Renal cortex interstitium (tissue), 11 donors: ENCODE results near the gene OLIG1. TPM values are rescaled to one million over a fixed set of nuclear protein-coding genes. Genes with fewer than 3 reads are reported as not detected.
A peak's percentile ranks its signal among the peaks of the same experiment; 100 is the strongest.

Experiments used
- DNase-seq, 11 donors: peaks; one replicate each; pipeline ENCODE4 v3.0.0-alpha.2; 2013; ENCODE audit warnings: low read depth in 9 of 11, low spot score in 4 of 11; ENCODE audit errors: extremely low read depth in 1 of 11
- polyA plus RNA-seq, 3 donors: library from polyadenylated mRNA; unstranded; fragments of 120-200 nt; gene quantifications; one replicate each; pipeline ENCODE4 v1.2.1, GENCODE V29; 2013; ENCODE audit not compliant: insufficient read length in 3 of 3

OLIG1 gene
- polyA plus RNA-seq, 3 donors, result 0.11 to 0.90 (median 0.41) TPM

GRCh38 chr21:33055991-33056390, 13.9 kb upstream of the OLIG1 start:
- no peak for DNase-seq

- DNase-seq, result no peak
Measured at GRCh38 chr21:33057385-33057940, 12.5 kb upstream of the OLIG1 start.

GRCh38 chr21:33058527-33058926, 11.4 kb upstream of the OLIG1 start:
- no peak for DNase-seq

- no peak for DNase-seq
Measured at GRCh38 chr21:33058957-33059356, 11.0 kb upstream of the OLIG1 start.

- no peak for DNase-seq
Measured at GRCh38 chr21:33059380-33059841, 10.5 kb upstream of the OLIG1 start.

- DNase-seq, result no peak
Measured at GRCh38 chr21:33061233-33061632, 8.7 kb upstream of the OLIG1 start.

GRCh38 chr21:33063375-33063883, 6.5 kb upstream of the OLIG1 start:
- DNase-seq, result no peak

GRCh38 chr21:33063907-33064622, 5.9 kb upstream of the OLIG1 start:
- no peak for DNase-seq

GRCh38 chr21:33064623-33065390, 5.1 kb upstream of the OLIG1 start:
- DNase-seq, result no peak

- DNase-seq, result no peak
Measured at GRCh38 chr21:33067043-33067442, 2.9 kb upstream of the OLIG1 start.

- no peak for DNase-seq
Measured at GRCh38 chr21:33067457-33067856, 2.5 kb upstream of the OLIG1 start.

- DNase-seq, result no peak
Measured at GRCh38 chr21:33069243-33069642, 698 bp upstream of the OLIG1 start.

- no peak for DNase-seq
Measured at GRCh38 chr21:33069645-33069993, 322 bp upstream of the OLIG1 start.

GRCh38 chr21:33070744-33070997, 730 bp downstream of the OLIG1 start:
- DNase-seq, result no peak

GRCh38 chr21:33070998-33071769, 1.2 kb downstream of the OLIG1 start:
- DNase-seq, result peak in 1 of 11 donors; percentile 11

- DNase-seq, result peak in 1 of 11 donors; percentile 15
Measured at GRCh38 chr21:33071770-33072306, 1.9 kb downstream of the OLIG1 start.

GRCh38 chr21:33073636-33074035, 3.7 kb downstream of the OLIG1 start:
- DNase-seq, result no peak

- no peak for DNase-seq
Measured at GRCh38 chr21:33075128-33075527, 5.2 kb downstream of the OLIG1 start.

GRCh38 chr21:33075596-33076195, 5.8 kb downstream of the OLIG1 start:
- no peak for DNase-seq
